Renal cortical epithelial cell (primary cell): Measurements from ENCODE around the gene PDZD2. TPM values are rescaled to one million over a fixed set of nuclear protein-coding genes. Genes with fewer than 3 reads are reported as not detected.
"Not testable (repeated sequence)": the region's sequence is repeated elsewhere in the genome, so short reads cannot be mapped to it uniquely, and the experiment has no call there.

Experiments
- DNase-seq: peaks from one replicate; pipeline ENCODE4 v3.0.0-alpha.2; 2011; ENCODE audit warnings: low read depth
- total RNA-seq: library from RNA; depleted of rRNA; stranded (reverse); fragments of >200 nt; gene quantifications from 2 replicates; pipeline ENCODE4 v1.2.3, GENCODE V29; 2014

The PDZD2 gene
- 6.6 and 14.2 TPM in 2 replicates for total RNA-seq

- DNase-seq = peak; percentile 41
These were observed at the start of gene PDZD2 for GRCh38 chr5:31638748-31639418. PDZD2 (plus strand) TSS chr5:31639131.

DNA sequence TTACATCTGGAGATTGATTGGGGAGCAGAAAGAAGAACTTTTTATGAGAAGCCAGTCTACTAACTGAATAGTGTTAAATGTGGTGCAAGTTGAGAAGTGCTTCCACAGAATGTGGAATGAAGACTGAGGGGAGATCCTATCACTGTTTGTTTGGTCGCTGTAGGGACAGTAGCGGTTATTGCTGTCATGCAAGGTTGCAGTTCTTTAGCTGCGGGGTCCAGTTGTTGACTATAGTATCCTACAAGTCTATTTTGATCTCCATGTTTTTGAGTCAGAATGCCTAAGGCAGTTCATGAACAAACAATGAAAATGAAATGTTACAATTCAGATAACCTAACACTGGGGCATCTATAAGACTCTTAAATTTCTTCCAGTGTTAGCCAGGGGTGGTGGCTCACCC lies 45.3 kb upstream of the PDZD2 start:
- DNase-seq = no peak

- DNase-seq = no peak
These were observed 42.6 kb upstream of the PDZD2 start for GRCh38 chr5:31596354-31596753.

DNA sequence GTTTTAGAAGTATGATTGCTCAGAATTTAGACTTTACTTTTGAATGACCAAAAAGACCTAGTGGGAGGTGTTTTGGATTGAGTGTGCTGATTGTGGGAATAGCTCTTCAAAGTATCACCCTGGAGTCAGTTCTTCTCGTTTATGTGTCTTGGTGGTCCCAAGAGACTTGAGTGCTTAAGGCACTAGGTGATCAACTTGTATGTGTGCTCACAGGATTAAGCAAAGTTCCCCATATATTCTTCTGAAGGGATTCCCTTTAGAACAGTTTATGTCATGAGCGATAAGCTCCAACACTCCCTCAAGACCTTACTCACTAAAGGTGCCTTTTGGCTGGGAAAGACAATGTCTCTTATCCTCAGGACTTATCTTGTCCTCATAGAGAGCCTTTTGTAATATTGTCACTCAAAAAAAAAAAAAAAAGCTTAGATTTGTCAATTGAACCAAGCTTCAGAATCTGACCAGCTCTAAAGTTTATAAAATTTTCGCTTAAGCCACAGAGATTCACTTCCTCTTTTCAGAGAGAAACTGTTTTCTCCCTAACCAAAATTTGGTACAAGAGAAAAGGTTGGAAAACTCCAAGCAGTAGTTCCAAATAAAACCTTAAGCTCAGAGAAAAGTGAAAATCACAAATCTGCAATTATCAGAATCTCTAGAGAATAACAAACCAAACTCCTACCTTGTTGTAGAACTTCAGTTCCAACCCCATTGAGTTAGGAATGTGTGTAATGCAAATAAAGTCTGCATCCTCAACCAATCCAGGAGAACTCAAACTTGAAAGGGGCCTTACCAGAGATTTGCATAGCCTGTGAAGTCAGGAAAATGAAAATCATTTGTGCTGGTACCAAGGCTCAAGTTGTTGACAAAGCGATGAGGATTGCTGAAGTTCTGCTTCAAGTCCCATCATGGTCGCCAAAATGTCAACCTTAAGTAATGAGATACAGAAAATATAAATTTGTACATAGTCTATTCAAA lies 40.0 kb upstream of the PDZD2 start:
- no peak for DNase-seq

DNA sequence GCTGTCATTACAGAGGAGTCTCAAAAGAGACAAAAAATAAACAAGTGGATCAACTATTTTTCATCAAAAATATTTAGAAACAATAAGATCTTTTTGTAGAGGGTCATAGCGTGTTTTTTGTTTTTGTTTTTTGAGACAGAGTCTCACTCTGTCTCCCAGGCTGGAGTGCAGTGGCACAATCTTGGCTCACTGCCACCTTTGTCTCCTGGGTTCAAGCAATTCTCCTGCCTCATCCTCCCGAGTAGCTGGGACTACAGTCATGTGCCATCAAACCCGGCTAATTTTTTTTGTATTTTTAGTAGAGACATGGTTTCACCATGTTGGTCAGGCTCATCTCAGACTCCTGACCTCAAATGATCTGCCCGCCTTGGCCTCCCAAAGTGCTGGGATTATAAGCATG lies 36.6 kb upstream of the PDZD2 start:
- DNase-seq = not testable (repeated sequence)

- no peak for DNase-seq
These were observed 34.7 kb upstream of the PDZD2 start for GRCh38 chr5:31604240-31604639.

DNA sequence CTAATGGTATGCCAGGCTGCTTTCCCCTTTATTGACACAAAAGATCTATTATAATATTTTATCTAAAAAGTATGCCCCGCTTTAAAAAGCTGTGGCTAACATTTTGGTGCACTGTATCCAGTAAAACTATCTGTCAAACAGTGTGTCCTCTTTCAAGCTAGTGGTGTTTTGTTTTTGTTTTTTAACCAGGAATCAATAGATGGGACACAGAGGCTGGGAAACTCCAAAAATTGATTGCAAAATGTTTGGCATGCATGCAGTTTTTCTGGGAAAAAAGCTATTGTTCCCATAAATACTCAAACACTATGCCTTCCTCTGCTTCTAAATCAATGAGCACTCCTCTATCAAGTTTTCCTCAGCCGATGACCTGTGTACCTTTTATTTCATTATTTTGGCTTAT lies 34.3 kb upstream of the PDZD2 start:
- DNase-seq = no peak

DNA sequence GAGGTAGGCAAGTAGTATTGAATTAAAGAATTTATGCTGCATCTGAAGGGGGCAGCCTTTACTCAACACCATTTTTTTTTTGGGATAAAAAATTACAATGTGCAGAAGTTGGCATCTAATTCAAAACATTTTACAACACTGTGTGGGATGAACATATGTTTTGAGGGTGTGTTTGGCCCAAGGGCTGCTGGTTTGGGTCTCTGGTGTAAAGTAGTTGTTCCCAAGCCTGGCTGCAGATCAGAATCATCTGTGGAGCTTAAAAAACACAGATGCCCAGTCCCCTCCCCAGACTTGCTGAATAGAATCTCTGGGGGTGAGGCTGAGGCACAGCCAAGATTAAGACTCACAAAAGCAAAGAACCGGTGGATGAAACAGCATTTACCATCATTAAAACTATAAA lies 33.0 kb upstream of the PDZD2 start:
- DNase-seq = no peak

DNA sequence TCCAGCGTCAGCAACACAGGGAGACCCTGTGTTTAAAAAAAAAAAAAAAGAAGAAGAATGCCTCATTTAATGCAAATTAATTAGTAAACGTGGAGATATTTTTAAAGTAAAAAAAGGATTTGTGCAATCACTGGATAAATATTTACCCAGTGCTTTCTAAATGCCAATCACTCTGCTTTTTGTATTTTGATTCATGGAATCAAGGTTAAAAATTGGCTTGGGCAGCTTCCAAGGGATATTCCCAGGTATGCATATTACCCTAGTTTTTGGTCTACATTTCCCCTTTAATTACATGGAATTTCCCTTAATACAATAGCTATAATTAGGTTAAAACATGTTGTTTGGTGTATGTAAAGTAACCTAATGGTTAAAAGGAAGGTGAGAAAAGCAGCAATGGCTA lies 31.4 kb upstream of the PDZD2 start:
- DNase-seq = no peak

- DNase-seq = no peak
These were observed 27.9 kb upstream of the PDZD2 start for GRCh38 chr5:31611002-31611401.

GRCh38 chr5:31613651-31614050 lies 25.3 kb upstream of the PDZD2 start:
- no peak for DNase-seq

GRCh38 chr5:31614151-31615020 lies 24.5 kb upstream of the PDZD2 start:
- DNase-seq = peak; percentile 19

DNA sequence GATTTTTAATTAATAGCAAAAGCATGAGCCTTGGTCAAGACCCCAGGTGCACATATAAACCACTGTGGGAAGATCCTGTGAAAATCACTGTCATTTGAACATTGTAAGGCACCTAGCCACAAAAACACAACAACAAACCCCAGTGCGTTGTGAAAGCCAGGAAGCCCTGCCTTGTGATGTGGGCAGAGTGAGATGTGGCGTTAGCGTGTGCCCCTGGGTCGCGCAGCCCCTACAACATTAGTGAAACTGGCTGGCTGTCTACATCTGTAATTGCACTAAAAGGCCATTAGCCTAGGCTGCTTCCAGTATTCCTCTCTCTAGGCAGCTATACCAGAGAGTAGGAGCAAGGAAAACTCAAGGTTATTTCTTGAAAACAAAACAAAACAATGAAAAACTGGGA lies 21.1 kb upstream of the PDZD2 start:
- no peak for DNase-seq

DNA sequence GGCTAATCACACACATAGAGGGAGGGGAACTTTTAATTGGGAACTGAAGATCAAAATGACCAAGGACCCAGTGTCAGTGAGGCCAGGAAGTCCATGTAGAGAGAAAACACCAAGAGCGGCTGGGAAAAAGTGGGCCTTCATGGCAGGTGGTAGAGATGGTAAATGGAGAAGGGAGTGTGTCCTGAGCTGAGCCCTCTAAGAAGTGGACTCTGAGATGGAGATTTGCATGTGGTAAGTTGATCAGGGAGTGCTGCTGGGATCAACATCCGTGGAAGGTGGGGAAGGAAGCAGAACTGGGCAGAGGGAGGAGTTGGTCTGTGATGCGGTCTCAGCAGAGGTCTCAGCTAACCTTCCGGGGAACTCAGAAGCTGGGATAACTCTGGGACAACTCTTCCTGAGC lies 18.9 kb upstream of the PDZD2 start:
- no peak for DNase-seq

GRCh38 chr5:31623249-31623648 lies 15.7 kb upstream of the PDZD2 start:
- no peak for DNase-seq

DNA sequence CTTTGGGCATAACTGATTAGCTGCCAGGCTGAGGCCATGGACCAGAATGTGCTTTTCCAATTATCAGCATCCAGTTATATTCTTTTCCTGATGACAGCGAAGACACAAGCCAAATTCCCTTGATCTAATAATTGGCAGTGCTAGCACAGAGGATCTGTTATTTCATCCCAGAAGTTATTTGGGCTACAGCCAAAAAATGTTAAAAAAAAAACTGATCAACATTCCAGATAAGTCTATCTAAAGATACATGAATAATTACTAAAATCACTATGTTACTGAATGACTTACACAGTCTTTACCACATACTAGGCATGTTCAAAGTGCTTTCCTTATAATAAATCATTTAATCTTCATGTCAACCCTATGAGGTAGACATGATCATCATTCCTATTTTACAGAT lies 13.5 kb upstream of the PDZD2 start:
- no peak for DNase-seq

DNA sequence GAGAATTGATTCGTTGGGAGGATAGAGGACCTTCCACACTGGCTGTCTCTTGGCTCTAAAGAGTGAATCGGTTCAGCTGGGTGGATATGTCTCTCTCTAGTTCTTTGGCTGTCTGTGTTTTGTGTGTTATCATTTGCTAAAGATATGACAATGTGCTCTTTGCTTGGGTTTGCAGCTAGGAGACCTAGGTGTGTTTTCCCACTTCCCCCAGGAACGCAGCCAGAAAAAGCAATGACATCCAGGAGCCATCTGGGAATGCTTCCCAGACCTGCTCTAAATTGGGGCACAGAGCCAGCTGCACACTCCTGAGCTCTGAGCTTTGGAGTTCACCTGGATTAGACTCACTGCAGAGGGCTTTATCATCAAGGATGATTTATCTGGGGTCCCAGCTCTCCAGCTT lies 12.8 kb upstream of the PDZD2 start:
- no peak for DNase-seq

GRCh38 chr5:31626604-31627234 lies 12.2 kb upstream of the PDZD2 start:
- DNase-seq = no peak

DNA sequence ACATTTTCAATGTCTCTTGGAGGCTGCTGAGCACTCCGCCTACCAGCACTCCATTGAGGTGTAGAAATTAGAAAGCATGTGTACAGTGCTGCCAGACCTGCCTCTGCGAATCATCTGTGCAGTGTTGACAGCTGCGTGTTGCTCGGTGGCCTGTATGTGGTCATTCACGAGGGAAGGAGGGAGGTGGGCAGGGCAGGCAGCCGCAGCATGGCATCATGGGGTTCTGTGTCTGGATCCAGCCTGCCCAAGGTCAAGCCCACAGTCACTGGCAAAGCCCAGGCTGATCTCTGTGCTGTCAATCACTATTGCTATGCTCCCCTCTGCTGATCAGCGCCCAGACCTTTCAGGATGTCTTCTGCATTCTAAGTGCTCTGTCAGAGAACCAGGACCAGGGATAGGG lies 8.0 kb upstream of the PDZD2 start:
- DNase-seq = no peak

GRCh38 chr5:31632460-31632859 lies 6.5 kb upstream of the PDZD2 start:
- no peak for DNase-seq

DNA sequence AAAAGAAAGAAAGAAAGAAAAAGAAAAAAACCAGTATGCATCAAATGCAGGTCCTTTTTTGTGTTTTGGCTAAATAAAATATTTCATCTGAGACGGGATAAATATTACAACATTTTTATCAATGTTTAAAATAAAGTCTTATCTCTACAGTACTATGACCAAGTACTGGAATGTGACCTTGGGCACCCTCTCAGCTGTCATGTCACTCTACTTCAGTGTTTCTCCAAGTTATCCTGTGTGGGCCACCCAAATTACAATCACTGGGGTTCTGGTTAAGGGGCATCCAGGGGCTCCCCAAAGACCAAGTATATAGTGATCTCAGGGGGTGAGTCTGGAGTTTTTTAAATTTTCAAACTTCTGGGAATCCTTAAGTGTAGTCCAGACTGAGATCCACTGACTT lies 3.5 kb upstream of the PDZD2 start:
- DNase-seq = no peak

DNA sequence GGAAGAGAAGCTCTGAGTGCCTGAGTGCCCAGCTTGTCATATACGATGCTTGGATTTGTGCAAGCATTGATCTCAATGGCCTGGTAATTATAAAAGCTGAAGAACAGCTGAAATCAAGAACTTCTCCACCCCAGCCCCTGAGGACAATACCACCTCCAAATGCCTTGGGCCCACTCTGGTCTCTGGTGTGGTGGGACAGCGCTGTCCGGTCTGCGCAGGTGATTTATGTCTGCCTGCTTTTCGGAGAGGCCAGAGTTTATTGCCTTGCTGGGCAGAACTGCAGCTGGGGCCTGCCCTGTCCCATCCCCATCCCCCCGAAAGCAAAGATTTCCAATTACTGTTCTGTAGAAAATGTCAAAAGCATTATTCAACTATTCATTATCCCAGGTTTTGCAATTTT lies 1.1 kb upstream of the PDZD2 start:
- no peak for DNase-seq
